Kidney epithelial cell (primary cell): ENCODE results near the gene TECTB. TPM values are rescaled to one million over a fixed set of nuclear protein-coding genes. Genes with fewer than 3 reads are reported as not detected.

Source experiments
- DNase-seq: peaks from one replicate; pipeline ENCODE4 v3.0.0-alpha.2; 2010; ENCODE audit warnings: low read depth
- H3K27me3 ChIP-seq: 2 replicates; pipeline ENCODE4 v1.6.0; 2011; ENCODE audit warnings: low read length; ENCODE audit not compliant: control insufficient read depth, insufficient read depth
- H3K36me3 ChIP-seq: 2 replicates; pipeline ENCODE4 v1.5.1; 2011; ENCODE audit warnings: low read length; ENCODE audit not compliant: control insufficient read depth, insufficient read depth
- H3K4me3 ChIP-seq: 2 replicates; pipeline ENCODE4 v1.5.1; 2011; ENCODE audit warnings: low read depth, mild to moderate bottlenecking, control low read depth, low read length
- CTCF ChIP-seq: IDR thresholded peaks from 2 replicates; pipeline ENCODE4 v1.5.1; 2011; ENCODE audit warnings: mild to moderate bottlenecking, moderate library complexity, low read length, control low read depth, inconsistent platforms; ENCODE audit not compliant: insufficient read depth, poor library complexity, severe bottlenecking
- total RNA-seq: library from RNA; depleted of rRNA; stranded (reverse); fragments of >200 nt; gene quantifications from 2 replicates; pipeline ENCODE4 v1.2.3, GENCODE V29; 2015

Gene TECTB
- total RNA-seq, 1 donor from 2014 or later, result not detected

GRCh38 chr10:112290054-112290373 is 6.8 kb downstream of the TECTB start:
- Histone ChIP-seq H3K27me3 (no peaks in the 10 kb centered on the region), H3K4me3 (no peak overlapping the region), H3K36me3 (no peaks in the 10 kb centered on the region)
- TF ChIP-seq CTCF, result no peak
- DNase-seq, result no peak

- Histone ChIP-seq H3K36me3 (no peaks in the 10 kb centered on the region), H3K4me3 (no peak overlapping the region), H3K27me3 (no peaks in the 10 kb centered on the region)
- no peak for DNase-seq
- no peak for TF ChIP-seq CTCF
Measured at GRCh38 chr10:112294169-112294568, 11.0 kb downstream of the TECTB start.

GRCh38 chr10:112295853-112296830 is 12.9 kb downstream of the TECTB start:
- DNase-seq, result no peak
- H3K36me3 ChIP-seq, result no peaks in the 10 kb centered on the region
- H3K27me3 ChIP-seq, result no peaks in the 10 kb centered on the region
- TF ChIP-seq CTCF, result no peak
- no peak overlapping the region for H3K4me3 ChIP-seq

- Histone ChIP-seq H3K4me3 (no peak overlapping the region), H3K27me3 (no peaks in the 10 kb centered on the region), H3K36me3 (no peaks in the 10 kb centered on the region)
- no peak for TF ChIP-seq CTCF
- DNase-seq, result no peak
Measured at GRCh38 chr10:112296908-112297331, 13.7 kb downstream of the TECTB start.

- Histone ChIP-seq H3K36me3 (no peaks in the 10 kb centered on the region), H3K4me3 (no peak overlapping the region), H3K27me3 (no peaks in the 10 kb centered on the region)
- DNase-seq, result no peak
- TF ChIP-seq CTCF, result no peak
Measured at GRCh38 chr10:112298581-112298980, 15.4 kb downstream of the TECTB start.
